VCaP (cell line): ENCODE measurements around the gene PPFIA2.
A peak's percentile ranks its signal among the peaks of the same experiment; 100 is the strongest.

ENCODE experiments used
- H3K27ac ChIP-seq: fragments of 450-650 bp; 2 replicates; pipeline ENCODE4 v1.5.1; 2017
- TF ChIP-seq, protein P1 (sequence below): fragments of 450-650 bp; conservative IDR thresholded peaks from 2 replicates; pipeline ENCODE4 v1.5.1; 2017; ENCODE audit warnings: mild to moderate bottlenecking, moderate library complexity

The PPFIA2 gene

GRCh38 chr12:81440001-81440400, 319.1 kb downstream of the PPFIA2 start:
- no peak overlapping the region for H3K27ac ChIP-seq
- TF ChIP-seq, protein P1, sequence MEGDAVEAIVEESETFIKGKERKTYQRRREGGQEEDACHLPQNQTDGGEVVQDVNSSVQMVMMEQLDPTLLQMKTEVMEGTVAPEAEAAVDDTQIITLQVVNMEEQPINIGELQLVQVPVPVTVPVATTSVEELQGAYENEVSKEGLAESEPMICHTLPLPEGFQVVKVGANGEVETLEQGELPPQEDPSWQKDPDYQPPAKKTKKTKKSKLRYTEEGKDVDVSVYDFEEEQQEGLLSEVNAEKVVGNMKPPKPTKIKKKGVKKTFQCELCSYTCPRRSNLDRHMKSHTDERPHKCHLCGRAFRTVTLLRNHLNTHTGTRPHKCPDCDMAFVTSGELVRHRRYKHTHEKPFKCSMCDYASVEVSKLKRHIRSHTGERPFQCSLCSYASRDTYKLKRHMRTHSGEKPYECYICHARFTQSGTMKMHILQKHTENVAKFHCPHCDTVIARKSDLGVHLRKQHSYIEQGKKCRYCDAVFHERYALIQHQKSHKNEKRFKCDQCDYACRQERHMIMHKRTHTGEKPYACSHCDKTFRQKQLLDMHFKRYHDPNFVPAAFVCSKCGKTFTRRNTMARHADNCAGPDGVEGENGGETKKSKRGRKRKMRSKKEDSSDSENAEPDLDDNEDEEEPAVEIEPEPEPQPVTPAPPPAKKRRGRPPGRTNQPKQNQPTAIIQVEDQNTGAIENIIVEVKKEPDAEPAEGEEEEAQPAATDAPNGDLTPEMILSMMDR = no peak

DNA sequence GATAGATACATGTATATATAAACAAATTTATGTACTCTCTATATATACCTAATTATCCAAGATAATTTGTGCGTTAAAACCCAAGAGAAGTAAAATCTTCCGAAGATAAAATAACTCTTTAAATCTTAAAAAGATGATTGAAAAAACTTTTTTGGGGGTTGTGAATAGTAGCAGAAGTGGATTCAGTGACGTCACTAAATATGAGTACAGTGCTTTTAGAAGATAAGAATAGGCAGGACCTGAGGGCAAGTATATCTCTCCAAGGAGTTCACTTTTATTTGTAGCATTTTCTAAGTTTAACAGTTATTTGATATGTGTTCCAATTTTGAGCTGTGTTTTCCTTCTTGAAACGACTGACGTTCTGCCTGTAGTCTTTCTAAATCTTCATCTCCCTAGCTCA, 319.8 kb downstream of the PPFIA2 start:
- TF ChIP-seq, protein P1 = no peak
- H3K27ac ChIP-seq = no peak overlapping the region

- peak overlapping the region; percentile 68 for H3K27ac ChIP-seq
- TF ChIP-seq, protein P1 = no peak
These were observed 342.1 kb downstream of the PPFIA2 start for GRCh38 chr12:81417056-81417455.

DNA sequence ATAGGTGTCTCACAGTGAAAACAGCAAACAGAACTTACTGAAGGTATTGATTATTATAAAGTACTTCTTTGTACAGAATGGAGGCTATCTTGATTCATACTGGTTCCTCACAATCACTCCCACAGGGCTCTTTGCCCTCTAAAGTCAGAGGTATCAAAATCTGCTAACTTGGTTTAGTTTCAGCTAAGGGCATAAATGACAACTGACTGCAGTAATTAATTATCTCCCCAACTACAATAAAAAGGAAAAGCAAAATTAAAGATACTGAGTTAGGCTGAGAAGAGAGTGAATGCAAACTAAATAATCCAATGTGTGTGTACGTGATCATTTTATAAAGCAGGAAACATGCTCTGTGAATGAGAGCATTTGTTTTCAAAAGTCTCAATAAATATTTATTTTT, 342.6 kb downstream of the PPFIA2 start:
- TF ChIP-seq, protein P1 = no peak
- peak overlapping the region; percentile 68 for H3K27ac ChIP-seq

GRCh38 chr12:81414441-81414840, 344.7 kb downstream of the PPFIA2 start:
- H3K27ac ChIP-seq = peak overlapping the region; percentile 12; the same call in 1 of the 2 replicates
- TF ChIP-seq, protein P1 = no peak

GRCh38 chr12:81412940-81413339, 346.2 kb downstream of the PPFIA2 start:
- TF ChIP-seq, protein P1 = no peak
- H3K27ac ChIP-seq = no peak overlapping the region

DNA sequence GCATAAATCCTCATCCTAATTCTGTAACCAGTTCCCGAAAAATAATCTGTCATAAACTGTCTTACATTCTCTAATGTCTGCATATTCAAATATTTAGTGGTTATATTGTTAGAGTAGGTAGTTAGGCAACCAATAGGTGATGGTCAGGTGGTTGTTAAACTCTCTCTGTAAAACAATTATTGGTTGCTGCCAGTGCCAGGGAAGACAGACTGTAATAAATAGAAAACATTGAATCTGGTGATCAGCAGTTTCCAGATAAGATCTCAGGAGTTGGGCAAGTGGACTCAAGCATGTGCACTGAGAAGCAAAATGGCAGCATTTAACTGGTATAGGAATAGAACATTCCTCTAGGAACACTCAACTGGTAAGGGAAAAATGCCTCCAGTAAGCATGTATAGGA, 355.8 kb downstream of the PPFIA2 start:
- TF ChIP-seq, protein P1 = no peak
- peak overlapping the region; percentile 83 for H3K27ac ChIP-seq

GRCh38 chr12:81401241-81401640, 357.9 kb downstream of the PPFIA2 start:
- TF ChIP-seq, protein P1 = no peak
- H3K27ac ChIP-seq = peak overlapping the region; percentile 83
